Breast epithelium (tissue), 3 donors: ENCODE measurements around the gene TUSC2.

ENCODE experiments used
- POLR2A ChIP-seq: fragments of 450-650 bp; IDR thresholded peaks from one replicate; pipeline ENCODE4 v1.6.1; 2016; ENCODE audit warnings: antibody characterized with exemption, mild to moderate bottlenecking, moderate library complexity
- POLR2AphosphoS5 ChIP-seq, 3 donors: sonication (generic); formaldehyde crosslinking; IDR thresholded peaks; one replicate each; pipeline ENCODE4 v1.6.1; 2017; ENCODE audit warnings: antibody characterized with exemption in 3 of 3
- TF ChIP-seq, protein P1 (sequence below), 3 donors: fragments of 450-650 bp; IDR thresholded peaks; one replicate each; pipeline ENCODE4 v1.5.1; 2016 to 2017; ENCODE audit warnings: antibody characterized with exemption in 3 of 3, mild to moderate bottlenecking in 3 of 3, moderate library complexity in 3 of 3

GRCh38 chr3:50297384-50297775, 30.6 kb downstream of the TUSC2 start:
- TF ChIP-seq, protein P1, sequence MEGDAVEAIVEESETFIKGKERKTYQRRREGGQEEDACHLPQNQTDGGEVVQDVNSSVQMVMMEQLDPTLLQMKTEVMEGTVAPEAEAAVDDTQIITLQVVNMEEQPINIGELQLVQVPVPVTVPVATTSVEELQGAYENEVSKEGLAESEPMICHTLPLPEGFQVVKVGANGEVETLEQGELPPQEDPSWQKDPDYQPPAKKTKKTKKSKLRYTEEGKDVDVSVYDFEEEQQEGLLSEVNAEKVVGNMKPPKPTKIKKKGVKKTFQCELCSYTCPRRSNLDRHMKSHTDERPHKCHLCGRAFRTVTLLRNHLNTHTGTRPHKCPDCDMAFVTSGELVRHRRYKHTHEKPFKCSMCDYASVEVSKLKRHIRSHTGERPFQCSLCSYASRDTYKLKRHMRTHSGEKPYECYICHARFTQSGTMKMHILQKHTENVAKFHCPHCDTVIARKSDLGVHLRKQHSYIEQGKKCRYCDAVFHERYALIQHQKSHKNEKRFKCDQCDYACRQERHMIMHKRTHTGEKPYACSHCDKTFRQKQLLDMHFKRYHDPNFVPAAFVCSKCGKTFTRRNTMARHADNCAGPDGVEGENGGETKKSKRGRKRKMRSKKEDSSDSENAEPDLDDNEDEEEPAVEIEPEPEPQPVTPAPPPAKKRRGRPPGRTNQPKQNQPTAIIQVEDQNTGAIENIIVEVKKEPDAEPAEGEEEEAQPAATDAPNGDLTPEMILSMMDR (IDR thresholded peaks at IDR 0.05) = no peak
- TF ChIP-seq POLR2AphosphoS5 (IDR thresholded peaks at IDR 0.05) (no peak), POLR2A (no peak)
